K562 (cell line): Measurements from ENCODE around the gene AFF3. TPM values are rescaled to one million over a fixed set of nuclear protein-coding genes. Genes with fewer than 3 reads are reported as not detected.

ENCODE experiments used
- ATAC-seq: fragments of 200-7000 bp; cut with Tn5 transposase; 3 replicates; pipeline ENCODE4 v1.9.1; 2020; ENCODE audit warnings: moderate library complexity
- BruUV-seq: library from RNA; stranded (reverse); fragments of 400-500 nt; replicated peaks from 2 replicates; lab custom pipeline; 2021; lab: Mats Ljungman, UMichigan
- CTCF ChIA-PET: fragments of 300-600 bp; formaldehyde crosslinking; extraction: SDS; loops from one replicate; lab custom pipeline; 2021; ENCODE audit warnings: low intra/inter-chr PET ratio; lab: Yijun Ruan, JAX
- POLR2A ChIA-PET: fragments of 300-600, 350-650 bp; sonication (Branson Sonifier 250); formaldehyde crosslinking; extraction: SDS; loops from one replicate; lab custom pipeline; 2021; ENCODE audit warnings: antibody characterized with exemption, inconsistent platforms; lab: Yijun Ruan, JAX
- DNase-seq, 4 experiments: peaks; one replicate each; pipeline versions ENCODE4 v3.0.0 to v3.0.0-alpha.2; 2011 to 2018; ENCODE audit warnings: low spot score in 3 of 4, mixed read lengths in 3 of 4; ENCODE audit errors: extremely low read depth in 1 of 4
- FAIRE-seq: peaks from 2 replicates; lab custom pipeline; 2011; peaks lifted over from hg19 to GRCh38; lab: Jason Lieb, UNC
- H2AFZ ChIP-seq: 2 replicates; pipeline ENCODE4 v1.6.0; 2011; ENCODE audit warnings: low read depth, low read length, control low read depth, inconsistent platforms
- H3K27ac ChIP-seq: fragments of 200-600 bp; 3 replicates; pipeline ENCODE4 v1.8.0; 2011; ENCODE audit warnings: low read depth, mild to moderate bottlenecking, control low read depth, inconsistent platforms, low read length, moderate library complexity, mixed read lengths; ENCODE audit errors: extremely low read depth
- H3K27me3 ChIP-seq, 2 experiments: fragments of 300-600 bp in 1 of 2; 2 replicates in 1 of 2; 3 replicates in 1 of 2; pipeline versions ENCODE4 v1.6.0 to v1.8.0; 2011; ENCODE audit warnings: inconsistent platforms in 2 of 2, low read length in 2 of 2, mild to moderate bottlenecking in 1 of 2, mixed read lengths in 1 of 2, moderate library complexity in 1 of 2; ENCODE audit not compliant: control insufficient read depth in 2 of 2, insufficient read depth in 2 of 2
- H3K36me3 ChIP-seq: fragments of 300-600 bp; 3 replicates; pipeline ENCODE4 v1.8.0; 2011; ENCODE audit warnings: mild to moderate bottlenecking, low read length, inconsistent platforms; ENCODE audit not compliant: control insufficient read depth, insufficient read depth
- H3K4me1 ChIP-seq, 2 experiments: fragments of 200-600 bp in 1 of 2; replicated peaks in 1 of 2; 2 replicates in 1 of 2; 3 replicates in 1 of 2; pipeline versions ENCODE4 v1.5.1 to v1.8.0; 2011; ENCODE audit warnings: inconsistent platforms in 2 of 2, low read length in 2 of 2, mild to moderate bottlenecking in 1 of 2, mixed read lengths in 1 of 2, moderate library complexity in 1 of 2; ENCODE audit not compliant: control insufficient read depth in 2 of 2, insufficient read depth in 2 of 2
- H3K4me2 ChIP-seq: 2 replicates; pipeline ENCODE4 v1.6.1; 2011; ENCODE audit warnings: low read length, control low read depth, inconsistent platforms, mixed read lengths; ENCODE audit not compliant: insufficient read depth
- H3K4me3 ChIP-seq: fragments of 200-600 bp; sonication (generic), shearing (Covaris generic); 2 replicates; pipeline ENCODE4 v1.5.1; 2016; ENCODE audit warnings: control low read depth, inconsistent platforms
- H3K79me2 ChIP-seq: fragments of 200-600 bp; 3 replicates; pipeline ENCODE4 v1.8.0; 2011; ENCODE audit warnings: low read length, inconsistent platforms; ENCODE audit not compliant: control insufficient read depth, insufficient read depth
- H3K9ac ChIP-seq, 2 experiments: 2 replicates each; pipeline versions ENCODE4 v1.6.0 to v1.6.1; 2011; ENCODE audit warnings: low read depth in 2 of 2, low read length in 2 of 2, control low read depth in 1 of 2, inconsistent platforms in 1 of 2, mild to moderate bottlenecking in 1 of 2, mixed read lengths in 1 of 2; ENCODE audit not compliant: insufficient read depth in 1 of 2
- H3K9me1 ChIP-seq: one replicate; pipeline ENCODE4 v1.6.0; 2011; ENCODE audit warnings: inconsistent platforms, mild to moderate bottlenecking, low read length, moderate library complexity; ENCODE audit not compliant: control insufficient read depth, insufficient read depth
- H3K9me3 ChIP-seq: replicated peaks from 2 replicates; pipeline ENCODE4 v1.5.1; 2011; ENCODE audit warnings: low read depth, low read length, inconsistent platforms; ENCODE audit not compliant: control insufficient read depth, insufficient read depth
- H4K20me1 ChIP-seq: replicated peaks from 2 replicates; pipeline ENCODE4 v1.6.1; 2011; ENCODE audit warnings: low read length, inconsistent platforms, mixed read lengths; ENCODE audit not compliant: control insufficient read depth, insufficient read depth
- ADNP ChIP-seq: fragments of 200-800 bp; sonication (Bioruptor generic); IDR thresholded peaks from 2 replicates; pipeline ENCODE4 v1.6.1; 2016; ENCODE audit warnings: missing genetic modification characterization, missing compliant biosample characterization
- MAFG ChIP-seq: fragments of 450-650 bp; conservative IDR thresholded peaks from 2 replicates; pipeline ENCODE4 v1.6.1; 2016; ENCODE audit warnings: missing genetic modification characterization, missing compliant biosample characterization
- NBN ChIP-seq: fragments of 450-650 bp; IDR thresholded peaks from 2 replicates; pipeline ENCODE4 v1.6.1; 2016; ENCODE audit warnings: low read depth, mild to moderate bottlenecking
- PML ChIP-seq: IDR thresholded peaks from 2 replicates; pipeline ENCODE4 v1.6.1; 2012; ENCODE audit warnings: low read length, inconsistent platforms
- POLR2AphosphoS5 ChIP-seq: IDR thresholded peaks from 2 replicates; pipeline ENCODE4 v1.6.1; 2011; ENCODE audit warnings: mild to moderate bottlenecking, low read depth, low read length, moderate library complexity; ENCODE audit not compliant: control insufficient read depth, insufficient read depth
- PTRF ChIP-seq: fragments of 450-650 bp; IDR thresholded peaks from 2 replicates; pipeline ENCODE4 v1.6.1; 2016; ENCODE audit warnings: mild to moderate bottlenecking, missing genetic modification characterization, missing compliant biosample characterization
- STAG1 ChIP-seq: sonication (generic); formaldehyde crosslinking; IDR thresholded peaks from 2 replicates; pipeline ENCODE4 v1.5.0; 2020; ENCODE audit warnings: missing genetic modification reagents, borderline replicate concordance
- STAT5A ChIP-seq: IDR thresholded peaks from 2 replicates; pipeline ENCODE4 v1.6.1; 2012; ENCODE audit warnings: low read length, inconsistent platforms, borderline replicate concordance
- TGIF2 ChIP-seq: sonication (generic); formaldehyde crosslinking; IDR thresholded peaks from 2 replicates; pipeline ENCODE4 v1.8.1; 2022; ENCODE audit warnings: mild to moderate bottlenecking, missing genetic modification reagents, moderate library complexity
- U2AF2 ChIP-seq: fragments of 200-400 bp; formaldehyde crosslinking; optimal IDR thresholded peaks from 2 replicates; pipeline ENCODE3; 2017; ENCODE audit warnings: low read depth, mild to moderate bottlenecking, low read length
- XRCC4 ChIP-seq: IDR thresholded peaks from one replicate; pipeline ENCODE4 v1.6.1; 2011; ENCODE audit not compliant: insufficient read depth, insufficient read length; ENCODE audit errors: extremely low read depth
- in situ Hi-C: fragments of 300-500 bp; cut with MboI; formaldehyde crosslinking; loops from 4 replicates; pipeline ENCODE4 v1.15.0; 2018; ENCODE audit warnings: inconsistent platforms, mixed read lengths
- intact Hi-C: fragments of 100-400 bp; cut with micrococcal nuclease; formaldehyde crosslinking; loops from 2 replicates; pipeline ENCODE4 v1.14.2; 2022
- polyA plus RNA-seq, 8 experiments: library from polyadenylated mRNA; depleted of rRNA in 4 of 8; stranded (reverse) in 5 of 8; unstranded in 3 of 8; fragments of >200 nt; fragmentation: Nextera tagmentation in 2 of 8; fragmentation: Illumina TruSeq in 1 of 8; extraction: Ambion mirVana in 2 of 8; extraction: Trizol in 1 of 8; gene quantifications; 2 replicates each; pipeline versions ENCODE4 v1.2.1 to v1.2.3, GENCODE V29; 2011 to 2014; ENCODE audit warnings: inconsistent platforms in 1 of 8, missing spikeins in 1 of 8
- total RNA-seq, 7 experiments: library from RNA; depleted of rRNA in 6 of 7; stranded (reverse); fragments of >200 nt in 6 of 7; fragmentation: Illumina TruSeq in 2 of 7; extraction: Trizol in 2 of 7; gene quantifications; 2 replicates each; pipeline versions ENCODE4 v1.2.1 to v1.2.3, GENCODE V29; 2011 to 2021; ENCODE audit warnings: low replicate concordance in 1 of 7
- TF ChIP-seq, protein P1 (sequence below): fragments of 450-650 bp; IDR thresholded peaks from 2 replicates; pipeline ENCODE4 v1.6.1; 2016; ENCODE audit warnings: low read depth

Gene AFF3
- total and polyA plus RNA-seq, 9 of the 15 experiments (the other 6 are each of a cell fraction or from before 2014, with no cell fraction given): 0.02 to 0.11 TPM; not detected in 7

DNA sequence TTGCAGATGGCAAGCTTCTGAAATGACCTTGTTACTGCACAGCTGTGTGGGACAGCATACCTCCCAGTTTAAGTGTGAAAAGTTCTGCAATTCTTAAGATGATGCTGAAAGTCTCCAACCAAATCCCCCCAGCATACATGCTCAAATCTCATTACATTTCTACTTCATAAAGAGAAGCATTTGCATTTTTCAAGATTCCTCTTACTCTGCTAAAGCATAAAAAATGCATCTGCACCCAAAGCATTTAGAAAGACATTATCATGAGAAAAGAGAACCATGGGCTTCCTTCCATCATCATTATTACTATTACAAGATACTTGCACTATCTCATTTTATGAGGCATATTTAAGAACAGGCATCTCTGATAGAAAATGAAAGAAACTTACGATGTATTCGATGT, 415.7 kb downstream of the AFF3 start (continued):
- TF ChIP-seq, protein P1, sequence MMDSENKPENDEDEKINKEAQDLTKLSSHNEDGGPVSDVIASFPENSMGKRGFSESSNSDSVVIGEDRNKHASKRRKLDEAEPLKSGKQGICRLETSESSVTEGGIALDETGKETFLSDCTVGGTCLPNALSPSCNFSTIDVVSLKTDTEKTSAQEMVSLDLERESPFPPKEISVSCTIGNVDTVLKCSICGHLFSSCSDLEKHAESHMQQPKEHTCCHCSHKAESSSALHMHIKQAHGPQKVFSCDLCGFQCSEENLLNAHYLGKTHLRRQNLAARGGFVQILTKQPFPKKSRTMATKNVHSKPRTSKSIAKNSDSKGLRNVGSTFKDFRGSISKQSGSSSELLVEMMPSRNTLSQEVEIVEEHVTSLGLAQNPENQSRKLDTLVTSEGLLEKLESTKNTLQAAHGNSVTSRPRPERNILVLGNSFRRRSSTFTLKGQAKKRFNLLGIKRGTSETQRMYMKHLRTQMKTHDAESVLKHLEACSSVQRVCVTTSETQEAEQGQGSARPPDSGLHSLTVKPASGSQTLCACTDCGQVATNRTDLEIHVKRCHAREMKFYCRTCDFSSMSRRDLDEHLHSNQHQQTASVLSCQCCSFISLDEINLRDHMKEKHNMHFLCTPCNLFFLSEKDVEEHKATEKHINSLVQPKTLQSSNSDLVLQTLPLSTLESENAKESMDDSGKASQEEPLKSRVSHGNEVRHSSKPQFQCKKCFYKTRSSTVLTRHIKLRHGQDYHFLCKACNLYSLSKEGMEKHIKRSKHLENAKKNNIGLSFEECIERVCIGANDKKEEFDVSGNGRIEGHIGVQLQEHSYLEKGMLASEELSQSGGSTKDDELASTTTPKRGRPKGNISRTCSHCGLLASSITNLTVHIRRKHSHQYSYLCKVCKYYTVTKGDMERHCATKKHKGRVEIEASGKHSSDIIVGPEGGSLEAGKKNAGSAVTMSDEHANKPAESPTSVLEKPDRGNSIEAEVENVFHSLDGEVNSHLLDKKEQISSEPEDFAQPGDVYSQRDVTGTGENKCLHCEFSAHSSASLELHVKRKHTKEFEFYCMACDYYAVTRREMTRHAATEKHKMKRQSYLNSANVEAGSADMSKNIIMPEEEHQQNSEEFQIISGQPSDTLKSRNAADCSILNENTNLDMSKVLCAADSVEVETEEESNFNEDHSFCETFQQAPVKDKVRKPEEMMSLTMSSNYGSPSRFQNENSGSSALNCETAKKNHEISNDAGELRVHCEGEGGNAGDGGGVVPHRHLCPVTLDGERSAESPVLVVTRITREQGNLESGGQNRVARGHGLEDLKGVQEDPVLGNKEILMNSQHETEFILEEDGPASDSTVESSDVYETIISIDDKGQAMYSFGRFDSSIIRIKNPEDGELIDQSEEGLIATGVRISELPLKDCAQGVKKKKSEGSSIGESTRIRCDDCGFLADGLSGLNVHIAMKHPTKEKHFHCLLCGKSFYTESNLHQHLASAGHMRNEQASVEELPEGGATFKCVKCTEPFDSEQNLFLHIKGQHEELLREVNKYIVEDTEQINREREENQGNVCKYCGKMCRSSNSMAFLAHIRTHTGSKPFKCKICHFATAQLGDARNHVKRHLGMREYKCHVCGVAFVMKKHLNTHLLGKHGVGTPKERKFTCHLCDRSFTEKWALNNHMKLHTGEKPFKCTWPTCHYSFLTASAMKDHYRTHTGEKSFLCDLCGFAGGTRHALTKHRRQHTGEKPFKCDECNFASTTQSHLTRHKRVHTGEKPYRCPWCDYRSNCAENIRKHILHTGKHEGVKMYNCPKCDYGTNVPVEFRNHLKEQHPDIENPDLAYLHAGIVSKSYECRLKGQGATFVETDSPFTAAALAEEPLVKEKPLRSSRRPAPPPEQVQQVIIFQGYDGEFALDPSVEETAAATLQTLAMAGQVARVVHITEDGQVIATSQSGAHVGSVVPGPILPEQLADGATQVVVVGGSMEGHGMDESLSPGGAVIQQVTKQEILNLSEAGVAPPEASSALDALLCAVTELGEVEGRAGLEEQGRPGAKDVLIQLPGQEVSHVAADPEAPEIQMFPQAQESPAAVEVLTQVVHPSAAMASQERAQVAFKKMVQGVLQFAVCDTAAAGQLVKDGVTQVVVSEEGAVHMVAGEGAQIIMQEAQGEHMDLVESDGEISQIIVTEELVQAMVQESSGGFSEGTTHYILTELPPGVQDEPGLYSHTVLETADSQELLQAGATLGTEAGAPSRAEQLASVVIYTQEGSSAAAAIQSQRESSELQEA: no peak
- TF ChIP-seq XRCC4 (no peak), TGIF2 (CRISPR knock-in tag) (no peak)
- TF ChIP-seq, all 486 proteins: peak for 0

DNA sequence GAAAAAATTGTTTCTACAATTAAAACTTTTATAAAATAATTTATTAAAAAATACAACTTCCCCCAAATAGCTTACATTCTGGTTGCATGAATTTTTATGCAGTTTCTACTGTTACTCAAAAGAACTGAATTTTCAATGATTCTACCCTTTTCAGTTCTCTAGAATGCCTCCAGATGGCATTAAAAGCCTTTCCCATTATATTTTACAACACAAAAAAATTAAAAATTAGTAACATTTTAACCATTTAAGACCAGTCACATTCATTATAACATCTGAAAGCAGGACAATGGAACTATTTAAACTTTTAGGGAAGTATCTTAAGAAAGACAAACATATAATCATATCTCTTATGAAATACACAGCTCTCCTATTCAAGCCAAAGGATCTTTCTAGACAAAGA, 416.6 kb downstream of the AFF3 start:
- H3K79me2 ChIP-seq: no peaks in the 10 kb centered on the region
- no peak overlapping the region for H3K4me3 ChIP-seq
- H3K4me2 ChIP-seq: no peak overlapping the region
- FAIRE-seq: no peak
- no peaks in the 10 kb centered on the region for H3K9me1 ChIP-seq
- ChIA-PET CTCF (no interaction called here), POLR2A (no interaction called here)
- no peaks in the 10 kb centered on the region; a peak in 1 of 5 replicates for H3K27me3 ChIP-seq
- no peak overlapping the region for H3K9ac ChIP-seq
- intact Hi-C loops (loop anchor here (2.0 to 10.0 kb wide), 2 partner anchors 95 to 519 kb away; no protein-coding TSS in a partner anchor), in situ Hi-C loops (no loop called here)
- DNase-seq: no peak
- no peak overlapping the region for H2AFZ ChIP-seq
- H4K20me1 ChIP-seq: no peaks in the 10 kb centered on the region
- ATAC-seq: no peak
- no peak overlapping the region for H3K27ac ChIP-seq
- H3K36me3 ChIP-seq: no peaks in the 10 kb centered on the region
- H3K4me1 ChIP-seq: no peaks in the 10 kb centered on the region
- BruUV-seq: no TSS peak
- H3K9me3 ChIP-seq: peaks cover 2% of the 10 kb centered on the region; the same call in 1 of the 2 replicates
- TF ChIP-seq ADNP (tag) (no peak), MAFG (tag) (no peak), POLR2AphosphoS5 (no peak), STAT5A (no peak), STAG1 (CRISPR knock-in tag) (no peak), PTRF (no peak), NBN (no peak), PML (no peak), U2AF2 (no peak)
